VCaP (cell line): ENCODE data around the gene UCMA.

ENCODE experiments used
- H3K27ac ChIP-seq: fragments of 450-650 bp; 2 replicates; pipeline ENCODE4 v1.5.1; 2017
- CTCF ChIP-seq: fragments of 450-650 bp; conservative IDR thresholded peaks from 2 replicates; pipeline ENCODE4 v1.5.1; 2017; ENCODE audit warnings: mild to moderate bottlenecking, moderate library complexity

The UCMA gene

GRCh38 chr10:13231190-13231589 lies 3.0 kb downstream of the UCMA start:
- no peak overlapping the region for H3K27ac ChIP-seq
- no peak for TF ChIP-seq CTCF

DNA sequence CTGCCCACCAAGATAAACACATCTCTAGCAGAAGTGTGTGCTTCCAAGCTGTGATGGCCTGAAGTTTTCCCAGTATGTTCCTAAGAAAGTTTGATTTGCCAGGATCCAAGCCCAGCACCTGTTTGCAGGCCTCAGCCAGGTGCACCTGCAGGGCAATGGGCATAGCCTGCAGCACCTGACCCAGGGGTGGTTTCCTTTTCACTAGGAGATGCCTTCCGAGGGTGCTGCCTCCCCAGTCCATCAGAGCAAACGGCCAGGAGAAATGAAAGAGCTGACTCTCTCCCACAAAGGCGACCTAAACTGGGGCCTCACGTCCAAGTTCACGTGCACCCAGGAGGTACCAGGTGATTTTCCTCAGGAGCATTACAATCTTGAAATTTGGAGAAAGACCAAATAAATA lies 7.1 kb downstream of the UCMA start:
- H3K27ac ChIP-seq = no peak overlapping the region
- TF ChIP-seq CTCF = no peak

GRCh38 chr10:13225601-13226000 lies 8.6 kb downstream of the UCMA start:
- H3K27ac ChIP-seq = no peak overlapping the region
- no peak for TF ChIP-seq CTCF

DNA sequence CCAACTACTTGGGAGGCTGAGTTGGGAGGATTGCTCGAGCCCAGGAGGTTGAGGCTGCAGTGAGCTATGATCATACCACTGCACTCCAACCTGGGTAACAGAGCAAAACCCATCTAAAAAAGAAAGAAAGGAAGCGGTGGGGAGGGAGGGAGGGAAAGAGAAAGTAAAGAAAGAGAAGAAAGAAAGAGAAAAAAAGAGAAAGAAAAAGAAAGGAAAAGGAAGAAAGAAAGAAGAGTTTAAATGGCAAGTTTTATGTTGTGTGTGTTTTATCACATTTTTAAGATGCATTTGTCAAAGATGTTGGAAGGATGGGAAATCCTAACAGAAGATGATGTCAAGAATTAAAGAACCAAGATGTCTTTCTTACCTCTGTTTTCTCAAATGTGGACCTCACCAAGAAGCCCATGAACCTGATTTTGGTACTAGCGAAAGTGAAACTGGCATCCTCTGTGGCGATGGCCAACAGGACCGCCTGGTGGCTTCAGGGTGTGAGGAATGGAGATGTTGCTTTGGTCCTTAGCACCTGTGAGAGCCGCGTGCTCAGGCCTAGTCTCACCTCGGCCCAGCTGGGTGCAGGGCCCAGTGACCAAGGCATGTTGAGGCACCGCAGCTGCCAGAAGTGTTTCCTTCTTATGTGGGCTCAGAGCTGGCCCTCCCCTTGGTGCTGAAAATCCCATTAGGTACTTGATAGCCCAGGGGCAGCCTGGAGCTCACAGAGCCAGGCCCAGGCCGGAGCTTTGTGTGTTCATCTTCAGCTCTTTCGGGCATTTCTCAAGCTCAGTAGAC lies 9.8 kb downstream of the UCMA start:
- H3K27ac ChIP-seq = no peak overlapping the region

DNA sequence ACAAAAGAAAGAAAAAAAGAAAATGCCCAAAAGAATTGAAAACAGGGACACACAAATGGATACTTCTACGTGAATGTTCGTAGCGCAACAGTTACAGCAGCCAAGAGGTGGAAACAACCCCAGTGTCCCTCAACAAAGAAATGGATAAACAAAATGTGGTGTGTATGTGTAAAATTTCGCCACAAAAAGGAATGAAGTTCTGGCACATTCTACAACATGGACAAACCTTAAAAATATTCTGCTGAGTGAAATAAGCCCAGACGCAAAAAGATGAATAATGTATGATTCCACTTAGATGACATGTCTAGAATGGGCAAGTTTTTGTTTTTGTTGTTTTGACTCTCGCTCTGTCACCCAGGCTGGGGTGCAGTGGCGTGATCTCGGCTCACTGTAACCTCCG lies 10.9 kb downstream of the UCMA start:
- TF ChIP-seq CTCF = no peak

More for the DNA sequence above, 9.8 kb downstream of the UCMA start:
- TF ChIP-seq CTCF = no peak

DNA sequence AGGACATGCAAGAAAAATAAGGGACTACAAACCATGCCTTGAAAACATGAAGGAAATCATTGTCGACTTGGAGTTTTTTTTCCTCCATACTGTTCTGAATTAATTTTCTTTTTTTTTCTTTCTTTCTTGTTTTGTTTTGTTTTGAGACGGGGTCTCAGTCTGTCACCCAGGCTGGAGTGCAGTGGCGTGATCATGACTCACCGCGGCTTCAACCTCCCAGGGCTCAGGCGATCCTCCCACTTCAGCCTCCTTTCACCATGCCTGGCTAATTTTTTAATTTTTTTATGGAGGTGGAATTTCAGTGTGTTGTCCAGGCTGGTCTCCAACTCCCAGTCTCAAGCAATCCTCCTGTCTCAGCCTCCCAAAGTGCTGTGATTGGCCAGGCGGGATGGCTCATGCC lies 11.6 kb downstream of the UCMA start:
- no peak overlapping the region for H3K27ac ChIP-seq
- TF ChIP-seq CTCF = no peak

More for the DNA sequence above, 10.9 kb downstream of the UCMA start:
- H3K27ac ChIP-seq = no peak overlapping the region

DNA sequence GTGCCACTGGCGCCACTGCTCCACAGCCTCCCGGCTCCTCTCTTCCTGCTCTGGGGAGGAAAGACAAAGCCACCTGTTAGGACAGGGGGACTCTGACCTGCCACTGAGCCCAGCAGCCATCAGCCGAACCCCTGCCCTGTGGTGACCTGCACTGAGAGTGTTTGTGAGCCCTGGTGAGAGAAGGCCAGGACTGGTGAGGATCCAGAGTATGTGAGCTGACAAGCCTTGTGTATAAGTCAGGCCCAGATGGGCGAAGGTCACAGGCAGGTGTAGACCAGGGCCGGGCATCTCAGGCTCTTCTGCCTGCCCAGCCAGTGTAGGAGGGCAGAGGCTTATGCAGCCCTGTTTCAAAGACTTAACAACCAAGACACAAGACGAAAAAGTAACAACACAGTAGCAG lies 12.0 kb downstream of the UCMA start:
- TF ChIP-seq CTCF = no peak
- H3K27ac ChIP-seq = no peak overlapping the region; the same call in 1 of the 2 replicates
